Liver (tissue), 9 donors: ENCODE data around the gene GOLGA2. TPM values are rescaled to one million over a fixed set of nuclear protein-coding genes. Genes with fewer than 3 reads are reported as not detected.
A peak's percentile ranks its signal among the peaks of the same experiment; 100 is the strongest.

Experiments
- DNase-seq: peaks from one replicate; pipeline ENCODE4 v3.0.0-alpha.2; 2017; ENCODE audit warnings: low spot score
- H3K27ac ChIP-seq, 2 donors: one replicate each; pipeline ENCODE4 v1.7.0; 2013; ENCODE audit warnings: inconsistent platforms in 2 of 2, low read length in 2 of 2, control low read depth in 1 of 2, low read depth in 1 of 2, mild to moderate bottlenecking in 1 of 2
- H3K27me3 ChIP-seq, 4 donors: one replicate each; pipeline versions ENCODE4 v1.6.1 to v1.7.0; 2013; ENCODE audit warnings: low read length in 3 of 4, inconsistent platforms in 1 of 4, mild to moderate bottlenecking in 1 of 4, moderate library complexity in 1 of 4; ENCODE audit not compliant: control insufficient read depth in 4 of 4, insufficient read depth in 4 of 4
- H3K36me3 ChIP-seq, 4 donors: one replicate each; pipeline versions ENCODE4 v1.6.1 to v1.7.0; 2013; ENCODE audit warnings: low read length in 3 of 4, mild to moderate bottlenecking in 3 of 4, low read depth in 1 of 4, moderate library complexity in 1 of 4; ENCODE audit not compliant: control insufficient read depth in 4 of 4, insufficient read depth in 3 of 4
- H3K4me1 ChIP-seq, 4 donors: one replicate each; pipeline versions ENCODE4 v1.6.1 to v1.7.0; 2013; ENCODE audit warnings: low read length in 3 of 4, mild to moderate bottlenecking in 3 of 4, moderate library complexity in 1 of 4; ENCODE audit not compliant: control insufficient read depth in 4 of 4, insufficient read depth in 4 of 4
- H3K4me3 ChIP-seq, 3 donors: one replicate each; pipeline versions ENCODE4 v1.6.1 to v1.7.0; 2013; ENCODE audit warnings: low read length in 3 of 3, control low read depth in 1 of 3, low read depth in 1 of 3, mild to moderate bottlenecking in 1 of 3
- H3K9ac ChIP-seq, 2 donors: one replicate each; pipeline ENCODE4 v1.7.0; 2013; ENCODE audit warnings: low read length in 2 of 2, mild to moderate bottlenecking in 2 of 2, moderate library complexity in 2 of 2, control low read depth in 1 of 2, low read depth in 1 of 2
- H3K9me3 ChIP-seq, 4 donors: one replicate each; pipeline versions ENCODE4 v1.6.1 to v1.7.0; 2013; ENCODE audit warnings: low read length in 3 of 4; ENCODE audit not compliant: control insufficient read depth in 4 of 4
- EGR1 ChIP-seq, 2 donors: IDR thresholded peaks; 2 replicates each; pipeline ENCODE4 v1.6.1; 2016 to 2018; ENCODE audit warnings: antibody characterized with exemption in 2 of 2, low read depth in 2 of 2
- FOXA1 ChIP-seq: IDR thresholded peaks from 2 replicates; pipeline ENCODE4 v1.6.1; 2016; ENCODE audit warnings: antibody characterized with exemption
- FOXA2 ChIP-seq: IDR thresholded peaks from 2 replicates; pipeline ENCODE4 v1.6.1; 2016; ENCODE audit warnings: antibody characterized with exemption
- GABPA ChIP-seq, 2 donors: IDR thresholded peaks in 1 of 2; conservative IDR thresholded peaks in 1 of 2; 2 replicates each; pipeline ENCODE4 v1.6.1; 2016; ENCODE audit warnings: antibody characterized with exemption in 2 of 2, mild to moderate bottlenecking in 1 of 2, moderate library complexity in 1 of 2
- HNF4A ChIP-seq, 2 donors: conservative IDR thresholded peaks; 2 replicates each; pipeline ENCODE4 v1.6.1; 2016; ENCODE audit warnings: antibody characterized with exemption in 2 of 2, mild to moderate bottlenecking in 2 of 2
- HNF4G ChIP-seq: IDR thresholded peaks from 2 replicates; pipeline ENCODE4 v1.6.1; 2016; ENCODE audit warnings: antibody characterized with exemption
- JUND ChIP-seq, 2 donors: IDR thresholded peaks; 2 replicates each; pipeline ENCODE4 v1.6.1; 2016; ENCODE audit warnings: antibody characterized with exemption in 2 of 2
- NR2F2 ChIP-seq: IDR thresholded peaks from 2 replicates; pipeline ENCODE4 v1.6.1; 2016; ENCODE audit warnings: antibody characterized with exemption
- RAD21 ChIP-seq, 2 donors: IDR thresholded peaks; 2 replicates each; pipeline ENCODE4 v1.6.1; 2016; ENCODE audit warnings: antibody characterized with exemption in 2 of 2, mild to moderate bottlenecking in 2 of 2
- RXRA ChIP-seq, 2 donors: IDR thresholded peaks; 2 replicates each; pipeline ENCODE4 v1.6.1; 2017 to 2018; ENCODE audit warnings: antibody characterized with exemption in 2 of 2, mild to moderate bottlenecking in 1 of 2
- SP1 ChIP-seq: IDR thresholded peaks from 2 replicates; pipeline ENCODE4 v1.6.1; 2018; ENCODE audit warnings: antibody characterized with exemption, mild to moderate bottlenecking
- TAF1 ChIP-seq: conservative IDR thresholded peaks from 2 replicates; pipeline ENCODE4 v1.6.1; 2016; ENCODE audit warnings: antibody characterized with exemption, mild to moderate bottlenecking
- YY1 ChIP-seq: IDR thresholded peaks from 2 replicates; pipeline ENCODE4 v1.6.1; 2016; ENCODE audit warnings: antibody characterized with exemption, mild to moderate bottlenecking
- WGBS: extraction: QIAGEN DNeasy Blood & Tissue Kit; methylation state at CpG from one replicate; pipeline ENCODE4 v1.1.7; 2013; 5-methylcytosine and 5-hydroxymethylcytosine counted together
- polyA plus RNA-seq, 2 donors: library from polyadenylated mRNA; stranded (reverse) in 1 of 2; unstranded in 1 of 2; fragments of 200-250 nt in 1 of 2; fragments of >200 nt in 1 of 2; fragmentation: Nextera tagmentation in 1 of 2; extraction: Ambion mirVana in 1 of 2; gene quantifications; one replicate each; pipeline versions ENCODE4 v1.2.1 to v1.2.3, GENCODE V29; 2013 to 2015
- total RNA-seq, 2 donors: library from RNA; depleted of rRNA; stranded (reverse); fragments of >200 nt; gene quantifications; one replicate each; pipeline ENCODE4 v1.2.3, GENCODE V29; 2014
- TF ChIP-seq, protein P1 (sequence below): IDR thresholded peaks from 2 replicates; pipeline ENCODE4 v1.6.1; 2016; ENCODE audit warnings: antibody characterized with exemption
- TF ChIP-seq, protein P2 (sequence below): fragments of 150-350 bp; IDR thresholded peaks from 2 replicates; pipeline ENCODE4 v1.5.1; 2017; ENCODE audit warnings: improper control_type of control experiment, low read depth, low read length; ENCODE audit not compliant: missing input control
- TF ChIP-seq, protein P3 (sequence below): IDR thresholded peaks from 2 replicates; pipeline ENCODE4 v1.6.1; 2016; ENCODE audit warnings: antibody characterized with exemption, mild to moderate bottlenecking
- TF ChIP-seq, protein P4 (sequence below): IDR thresholded peaks from 2 replicates; pipeline ENCODE4 v1.6.1; 2016; ENCODE audit warnings: antibody characterized with exemption
- TF ChIP-seq, protein P5 (sequence below): IDR thresholded peaks from 2 replicates; pipeline ENCODE4 v1.6.1; 2016; ENCODE audit warnings: antibody characterized with exemption
- donor health status: healthy.
- donor health status: healthy.
- donor health status: healthy.
- donor health status: healthy.
- donor health status: healthy.

Gene GOLGA2
- total and polyA plus RNA-seq, 4 donors = 14.4 to 45.7 (median 27.9) TPM

DNA sequence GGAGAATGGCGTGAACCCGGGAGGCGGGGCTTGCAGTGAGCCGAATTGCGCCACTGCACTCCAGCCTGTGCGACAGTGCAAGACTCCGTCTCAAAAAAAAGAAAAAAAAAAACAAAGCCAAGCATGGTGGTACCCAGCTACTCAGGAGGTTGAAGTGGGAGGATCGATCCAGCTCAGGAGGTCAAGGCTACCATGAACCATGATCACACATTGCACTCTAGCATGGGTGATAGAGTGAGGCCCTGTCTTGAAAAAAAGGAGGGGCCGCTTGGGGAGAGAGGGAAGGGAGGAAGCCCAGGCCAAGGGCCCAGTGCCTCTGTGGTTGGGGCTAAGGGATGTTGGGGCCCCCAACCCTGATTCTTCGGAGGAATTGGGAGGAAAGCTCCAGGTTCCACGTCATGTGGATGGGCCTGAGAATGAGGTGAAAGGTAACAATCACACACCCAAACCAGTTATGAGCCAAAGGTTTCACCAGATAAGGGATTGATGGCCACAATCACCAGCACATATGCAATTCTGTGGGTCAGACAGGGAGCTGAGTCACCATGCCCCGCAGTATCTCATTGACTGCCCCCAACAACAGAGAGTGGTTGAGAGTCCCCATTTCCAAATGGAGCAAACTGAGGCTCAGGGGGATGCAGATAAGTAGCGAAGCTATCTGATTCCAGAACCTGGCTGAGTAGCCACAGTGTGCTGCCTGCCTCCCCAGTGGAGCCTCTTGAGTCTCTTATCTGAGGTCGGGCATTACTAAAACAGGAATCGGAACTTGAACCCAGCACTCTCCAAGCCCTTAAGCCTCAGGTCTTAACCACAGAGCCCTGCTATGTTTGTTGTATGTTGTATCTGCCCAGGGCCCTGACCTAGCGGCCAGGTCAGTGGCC, 20.8 kb upstream of the GOLGA2 start:
- WGBS = 68% methylated on average over 16 of the region's 16 CpGs
- TF ChIP-seq RAD21 (IDR thresholded peaks at IDR 0.05) (no peak), HNF4A (conservative IDR thresholded peaks at IDR 0.05) (peak in 1 of 2 donors; percentile 20), NR2F2 (no peak), SP1 (peak; percentile 57), JUND (IDR thresholded peaks at IDR 0.05) (peak in 1 of 2 donors; percentile 45), FOXA2 (no peak), EGR1 (IDR thresholded peaks at IDR 0.05; ENCODE audit: low read depth in 2 of 2) (no peak), YY1 (peak; percentile 49), HNF4G (no peak), GABPA (IDR thresholded peaks at IDR 0.05 in 1 of 2, conservative IDR thresholded peaks at IDR 0.05 in 1 of 2) (peak in 1 of 2 donors; percentile 35), TAF1 (no peak), FOXA1 (no peak), RXRA (IDR thresholded peaks at IDR 0.05) (peak; percentile 79 to 82)
- TF ChIP-seq, protein P1, sequence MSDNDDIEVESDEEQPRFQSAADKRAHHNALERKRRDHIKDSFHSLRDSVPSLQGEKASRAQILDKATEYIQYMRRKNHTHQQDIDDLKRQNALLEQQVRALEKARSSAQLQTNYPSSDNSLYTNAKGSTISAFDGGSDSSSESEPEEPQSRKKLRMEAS = peak; percentile 2
- TF ChIP-seq, protein P2, sequence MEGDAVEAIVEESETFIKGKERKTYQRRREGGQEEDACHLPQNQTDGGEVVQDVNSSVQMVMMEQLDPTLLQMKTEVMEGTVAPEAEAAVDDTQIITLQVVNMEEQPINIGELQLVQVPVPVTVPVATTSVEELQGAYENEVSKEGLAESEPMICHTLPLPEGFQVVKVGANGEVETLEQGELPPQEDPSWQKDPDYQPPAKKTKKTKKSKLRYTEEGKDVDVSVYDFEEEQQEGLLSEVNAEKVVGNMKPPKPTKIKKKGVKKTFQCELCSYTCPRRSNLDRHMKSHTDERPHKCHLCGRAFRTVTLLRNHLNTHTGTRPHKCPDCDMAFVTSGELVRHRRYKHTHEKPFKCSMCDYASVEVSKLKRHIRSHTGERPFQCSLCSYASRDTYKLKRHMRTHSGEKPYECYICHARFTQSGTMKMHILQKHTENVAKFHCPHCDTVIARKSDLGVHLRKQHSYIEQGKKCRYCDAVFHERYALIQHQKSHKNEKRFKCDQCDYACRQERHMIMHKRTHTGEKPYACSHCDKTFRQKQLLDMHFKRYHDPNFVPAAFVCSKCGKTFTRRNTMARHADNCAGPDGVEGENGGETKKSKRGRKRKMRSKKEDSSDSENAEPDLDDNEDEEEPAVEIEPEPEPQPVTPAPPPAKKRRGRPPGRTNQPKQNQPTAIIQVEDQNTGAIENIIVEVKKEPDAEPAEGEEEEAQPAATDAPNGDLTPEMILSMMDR = no peak
- TF ChIP-seq, protein P3, sequence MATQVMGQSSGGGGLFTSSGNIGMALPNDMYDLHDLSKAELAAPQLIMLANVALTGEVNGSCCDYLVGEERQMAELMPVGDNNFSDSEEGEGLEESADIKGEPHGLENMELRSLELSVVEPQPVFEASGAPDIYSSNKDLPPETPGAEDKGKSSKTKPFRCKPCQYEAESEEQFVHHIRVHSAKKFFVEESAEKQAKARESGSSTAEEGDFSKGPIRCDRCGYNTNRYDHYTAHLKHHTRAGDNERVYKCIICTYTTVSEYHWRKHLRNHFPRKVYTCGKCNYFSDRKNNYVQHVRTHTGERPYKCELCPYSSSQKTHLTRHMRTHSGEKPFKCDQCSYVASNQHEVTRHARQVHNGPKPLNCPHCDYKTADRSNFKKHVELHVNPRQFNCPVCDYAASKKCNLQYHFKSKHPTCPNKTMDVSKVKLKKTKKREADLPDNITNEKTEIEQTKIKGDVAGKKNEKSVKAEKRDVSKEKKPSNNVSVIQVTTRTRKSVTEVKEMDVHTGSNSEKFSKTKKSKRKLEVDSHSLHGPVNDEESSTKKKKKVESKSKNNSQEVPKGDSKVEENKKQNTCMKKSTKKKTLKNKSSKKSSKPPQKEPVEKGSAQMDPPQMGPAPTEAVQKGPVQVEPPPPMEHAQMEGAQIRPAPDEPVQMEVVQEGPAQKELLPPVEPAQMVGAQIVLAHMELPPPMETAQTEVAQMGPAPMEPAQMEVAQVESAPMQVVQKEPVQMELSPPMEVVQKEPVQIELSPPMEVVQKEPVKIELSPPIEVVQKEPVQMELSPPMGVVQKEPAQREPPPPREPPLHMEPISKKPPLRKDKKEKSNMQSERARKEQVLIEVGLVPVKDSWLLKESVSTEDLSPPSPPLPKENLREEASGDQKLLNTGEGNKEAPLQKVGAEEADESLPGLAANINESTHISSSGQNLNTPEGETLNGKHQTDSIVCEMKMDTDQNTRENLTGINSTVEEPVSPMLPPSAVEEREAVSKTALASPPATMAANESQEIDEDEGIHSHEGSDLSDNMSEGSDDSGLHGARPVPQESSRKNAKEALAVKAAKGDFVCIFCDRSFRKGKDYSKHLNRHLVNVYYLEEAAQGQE = no peak
- TF ChIP-seq, protein P4, sequence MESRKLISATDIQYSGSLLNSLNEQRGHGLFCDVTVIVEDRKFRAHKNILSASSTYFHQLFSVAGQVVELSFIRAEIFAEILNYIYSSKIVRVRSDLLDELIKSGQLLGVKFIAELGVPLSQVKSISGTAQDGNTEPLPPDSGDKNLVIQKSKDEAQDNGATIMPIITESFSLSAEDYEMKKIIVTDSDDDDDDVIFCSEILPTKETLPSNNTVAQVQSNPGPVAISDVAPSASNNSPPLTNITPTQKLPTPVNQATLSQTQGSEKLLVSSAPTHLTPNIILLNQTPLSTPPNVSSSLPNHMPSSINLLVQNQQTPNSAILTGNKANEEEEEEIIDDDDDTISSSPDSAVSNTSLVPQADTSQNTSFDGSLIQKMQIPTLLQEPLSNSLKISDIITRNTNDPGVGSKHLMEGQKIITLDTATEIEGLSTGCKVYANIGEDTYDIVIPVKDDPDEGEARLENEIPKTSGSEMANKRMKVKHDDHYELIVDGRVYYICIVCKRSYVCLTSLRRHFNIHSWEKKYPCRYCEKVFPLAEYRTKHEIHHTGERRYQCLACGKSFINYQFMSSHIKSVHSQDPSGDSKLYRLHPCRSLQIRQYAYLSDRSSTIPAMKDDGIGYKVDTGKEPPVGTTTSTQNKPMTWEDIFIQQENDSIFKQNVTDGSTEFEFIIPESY = no peak
- TF ChIP-seq, protein P5, sequence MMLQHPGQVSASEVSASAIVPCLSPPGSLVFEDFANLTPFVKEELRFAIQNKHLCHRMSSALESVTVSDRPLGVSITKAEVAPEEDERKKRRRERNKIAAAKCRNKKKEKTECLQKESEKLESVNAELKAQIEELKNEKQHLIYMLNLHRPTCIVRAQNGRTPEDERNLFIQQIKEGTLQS = no peak
- H3K4me3 ChIP-seq = no peak overlapping the region
- H3K27ac ChIP-seq = peak overlapping the region; percentile 68 to 93
- no peaks in the 10 kb centered on the region for H3K27me3 ChIP-seq
- no peaks in the 10 kb centered on the region for H3K9me3 ChIP-seq
- H3K36me3 ChIP-seq = no peaks in the 10 kb centered on the region
- DNase-seq = no peak
- H3K9ac ChIP-seq = peak overlapping the region in 1 of 2 donors; percentile 21
- H3K4me1 ChIP-seq = peaks cover 2 to 16% (median 13%) of the 10 kb centered on the region in 4 donors
